ENCODE data around the gene MCM3AP. TPM values are rescaled to one million over a fixed set of nuclear protein-coding genes. Genes with fewer than 3 reads are reported as not detected.
A peak's percentile ranks its signal among the peaks of the same experiment; 100 is the strongest.

Gene MCM3AP
- total RNA-seq, 2 experiments from 2014 or later, result 94.3 to 96.5 TPM

GRCh38 chr21:46239817-46240325, 45.5 kb downstream of the MCM3AP start:
- no peak for TF ChIP-seq CTCF (IDR thresholded peaks at IDR 0.05)
- CTCF ChIA-PET, result no interaction called here
- no peak overlapping the region for H3K27ac Mint-ChIP-seq
- H3K36me3 Mint-ChIP-seq (ENCODE audit: low read depth), result peaks cover 87% of the 10 kb centered on the region
- Histone ChIP-seq H3K4me1 (ENCODE audit: insufficient read depth, low read length) (no peaks in the 10 kb centered on the region), H3K36me3 (ENCODE audit: insufficient read depth, low read length) (peaks cover 80% of the 10 kb centered on the region), H3K27ac (ENCODE audit: low read depth in 1 of 2, low read length in 2 of 2) (no peak overlapping the region), H3K9me3 (ENCODE audit: control insufficient read depth in 1 of 2, insufficient read depth in 1 of 2, low read length in 2 of 2) (no peaks in the 10 kb centered on the region), H3K4me3 (ENCODE audit: low read length) (no peak overlapping the region), H3K27me3 (ENCODE audit: control insufficient read depth in 1 of 2, insufficient read depth in 2 of 2, low read length in 2 of 2) (no peaks in the 10 kb centered on the region)
- no peaks in the 10 kb centered on the region for H3K9me3 Mint-ChIP-seq
- H3K4me1 Mint-ChIP-seq (ENCODE audit: low read depth), result no peaks in the 10 kb centered on the region
- intact Hi-C loops (cut with DNase I, micrococcal nuclease), result no loop called here
- no peak for DNase-seq
- POLR2A ChIA-PET, result no interaction called here
- H3K4me3 Mint-ChIP-seq, result no peak overlapping the region
- no peak for ATAC-seq (ENCODE audit: poor library complexity)
- H3K27me3 Mint-ChIP-seq, result no peaks in the 10 kb centered on the region

DNA sequence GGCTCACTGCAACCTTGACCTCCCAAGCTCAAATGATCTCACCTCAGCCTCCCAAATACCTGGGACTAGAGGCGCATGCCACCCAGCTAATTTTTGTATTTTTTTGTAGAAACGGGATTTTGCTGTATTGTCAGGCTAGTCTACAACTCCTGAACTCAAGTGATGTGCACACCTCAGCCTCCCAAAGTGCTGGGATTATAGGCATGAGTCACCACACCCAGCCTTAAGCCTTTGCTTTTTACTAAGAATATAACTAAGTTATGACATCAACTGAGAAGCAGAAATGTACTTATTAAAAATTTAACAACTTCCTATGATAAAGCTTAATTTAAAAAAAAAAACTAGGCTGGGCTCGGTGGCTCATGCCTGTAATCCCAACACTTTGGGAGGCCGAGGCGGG, 47.9 kb downstream of the MCM3AP start:
- Mint-ChIP-seq H3K36me3 (ENCODE audit: low read depth) (peaks cover 89% of the 10 kb centered on the region), H3K4me1 (ENCODE audit: low read depth) (peaks cover 6% of the 10 kb centered on the region), H3K27ac (no peak overlapping the region), H3K27me3 (no peaks in the 10 kb centered on the region), H3K4me3 (no peak overlapping the region), H3K9me3 (no peaks in the 10 kb centered on the region)
- peaks cover 69% of the 10 kb centered on the region for H3K36me3 ChIP-seq (ENCODE audit: insufficient read depth, low read length)
- intact Hi-C loops (cut with DNase I, micrococcal nuclease), result no loop called here
- no peak for TF ChIP-seq CTCF (IDR thresholded peaks at IDR 0.05)
- ChIA-PET CTCF (no interaction called here), POLR2A (no interaction called here)
- H3K4me1 ChIP-seq (ENCODE audit: insufficient read depth, low read length), result no peaks in the 10 kb centered on the region
- H3K9me3 ChIP-seq (ENCODE audit: control insufficient read depth in 1 of 2, insufficient read depth in 1 of 2, low read length in 2 of 2), result no peaks in the 10 kb centered on the region
- no peak overlapping the region for H3K27ac ChIP-seq (ENCODE audit: low read depth in 1 of 2, low read length in 2 of 2)
- no peak overlapping the region for H3K4me3 ChIP-seq (ENCODE audit: low read length)
- ATAC-seq (ENCODE audit: poor library complexity) (no peak), DNase-seq (no peak)
- no peaks in the 10 kb centered on the region for H3K27me3 ChIP-seq (ENCODE audit: control insufficient read depth in 1 of 2, insufficient read depth in 2 of 2, low read length in 2 of 2)

DNA sequence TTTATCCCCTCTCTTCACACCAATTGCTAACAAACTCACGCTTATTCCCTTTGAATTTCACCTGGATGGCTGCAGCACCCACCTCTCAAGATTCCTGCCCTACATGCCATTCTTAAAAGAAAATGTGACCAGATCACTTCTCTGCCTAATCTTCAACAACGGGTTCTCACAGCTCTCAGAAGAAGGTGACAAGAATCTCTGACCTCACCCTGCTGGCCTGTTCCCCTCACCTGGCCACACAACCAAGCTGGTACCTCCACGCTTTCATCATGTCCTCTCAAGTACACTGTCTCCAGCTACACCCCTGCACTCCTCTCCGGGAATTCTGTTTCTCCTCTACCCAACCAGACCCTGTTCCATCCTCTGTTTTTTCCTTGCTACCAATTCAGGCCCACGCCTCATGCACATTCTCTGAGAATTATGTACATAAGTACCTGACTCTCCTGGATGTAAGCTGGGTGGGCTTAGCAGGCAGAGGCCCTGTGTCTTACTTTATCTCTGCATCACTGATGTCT, 50.9 kb downstream of the MCM3AP start:
- Histone ChIP-seq H3K9me3 (ENCODE audit: control insufficient read depth in 1 of 2, insufficient read depth in 1 of 2, low read length in 2 of 2) (no peaks in the 10 kb centered on the region), H3K27me3 (ENCODE audit: control insufficient read depth in 1 of 2, insufficient read depth in 2 of 2, low read length in 2 of 2) (no peaks in the 10 kb centered on the region), H3K4me3 (ENCODE audit: low read length) (no peak overlapping the region), H3K36me3 (ENCODE audit: insufficient read depth, low read length) (peaks cover 41% of the 10 kb centered on the region), H3K4me1 (ENCODE audit: insufficient read depth, low read length) (peaks cover 6% of the 10 kb centered on the region), H3K27ac (ENCODE audit: low read depth in 1 of 2, low read length in 2 of 2) (no peak overlapping the region)
- ATAC-seq (ENCODE audit: poor library complexity), result no peak
- ChIA-PET POLR2A (no interaction called here), CTCF (no interaction called here)
- Mint-ChIP-seq H3K9me3 (no peaks in the 10 kb centered on the region), H3K4me3 (no peak overlapping the region), H3K27me3 (no peaks in the 10 kb centered on the region), H3K36me3 (ENCODE audit: low read depth) (peaks cover 65% of the 10 kb centered on the region), H3K27ac (peak overlapping the region; percentile 25), H3K4me1 (ENCODE audit: low read depth) (peaks cover 21% of the 10 kb centered on the region)
- intact Hi-C loops (cut with DNase I, micrococcal nuclease), result no loop called here
- DNase-seq, result no peak
- no peak for TF ChIP-seq CTCF (IDR thresholded peaks at IDR 0.05)

Data from CD4-positive, alpha-beta T cell (primary cell).